Testis (tissue), 3 donors: ENCODE data around the gene TCF12. TPM values are rescaled to one million over a fixed set of nuclear protein-coding genes. Genes with fewer than 3 reads are reported as not detected.

ENCODE experiments used
- DNase-seq: peaks from one replicate; pipeline ENCODE4 v3.0.0-alpha.2; 2019
- H3K27ac ChIP-seq, 2 donors: fragments of 200-600 bp; sonication (generic); one replicate each; pipeline ENCODE4 v1.5.1; 2019
- H3K27me3 ChIP-seq: fragments of 200-600 bp; sonication (generic); one replicate; pipeline ENCODE4 v1.5.1; 2019
- H3K36me3 ChIP-seq: fragments of 200-600 bp; sonication (generic); one replicate; pipeline ENCODE4 v1.5.1; 2017; ENCODE audit warnings: low read depth; ENCODE audit errors: missing control alignments
- H3K4me1 ChIP-seq: fragments of 200-600 bp; sonication (generic); one replicate; pipeline ENCODE4 v1.5.1; 2019
- H3K4me3 ChIP-seq, 2 donors: fragments of 200-600 bp; sonication (generic); one replicate each; pipeline ENCODE4 v1.5.1; 2017 to 2019
- H3K9me3 ChIP-seq: fragments of 200-600 bp; sonication (generic); one replicate; pipeline ENCODE4 v1.5.1; 2017
- CTCF ChIP-seq, 3 experiments: fragments of 450-650 bp in 2 of 3; fragments of 200-600 bp in 1 of 3; sonication (generic) in 1 of 3; IDR thresholded peaks; one replicate each; pipeline ENCODE4 v1.5.1; 2016 to 2019; ENCODE audit warnings: antibody characterized with exemption in 3 of 3, mild to moderate bottlenecking in 2 of 3, moderate library complexity in 1 of 3
- POLR2A ChIP-seq: fragments of 450-650 bp; IDR thresholded peaks from one replicate; pipeline ENCODE4 v1.6.1; 2017; ENCODE audit warnings: antibody characterized with exemption, mild to moderate bottlenecking, moderate library complexity
- WGBS, 2 donors: methylation state at CpG; one replicate each; pipeline ENCODE4 v1.1.5; 2018; 5-methylcytosine and 5-hydroxymethylcytosine counted together
- intact Hi-C: fragments of 100-400 bp; cut with DNase I; formaldehyde crosslinking; loops from one replicate; pipeline ENCODE4 v1.15.1; 2023; ENCODE audit warnings: low total_unique reads
- polyA plus RNA-seq: library from polyadenylated mRNA; stranded (reverse); fragments of 350-450 nt; fragmentation: Illumina TruSeq; extraction: RNeasy Lipid Tissue Mini Kit (QIAGEN cat#74804); gene quantifications from one replicate; pipeline ENCODE4 v1.2.3, GENCODE V29; 2014; ENCODE audit warnings: low read depth, low replicate concordance; ENCODE audit not compliant: insufficient read depth
- total RNA-seq, 2 donors: library from RNA; depleted of rRNA; stranded (reverse); fragments of >200 nt; gene quantifications; one replicate each; pipeline ENCODE4 v1.2.3, GENCODE V29; 2016

Gene TCF12
- total and polyA plus RNA-seq, 3 donors from 2014 or later, result 51.8 to 152 (median 146) TPM

- H3K27ac ChIP-seq, result peak overlapping the region in 1 of 2 donors; percentile 27
- 49 to 65% methylated on average over 2 of the region's 2 CpGs for WGBS, 2 donors
- H3K9me3 ChIP-seq, result no peaks in the 10 kb centered on the region
- peak; percentile 26 for DNase-seq
- TF ChIP-seq CTCF (IDR thresholded peaks at IDR 0.05) (no peak), POLR2A (no peak)
- H3K27me3 ChIP-seq, result no peaks in the 10 kb centered on the region
- intact Hi-C loops, result no loop called here
- no peaks in the 10 kb centered on the region for H3K36me3 ChIP-seq
- H3K4me1 ChIP-seq, result no peaks in the 10 kb centered on the region
- H3K4me3 ChIP-seq, result no peak overlapping the region
Measured at GRCh38 chr15:57165992-57166391, 247.5 kb downstream of the TCF12 start.

GRCh38 chr15:57167821-57168395 lies 249.5 kb downstream of the TCF12 start:
- no peak overlapping the region for H3K4me3 ChIP-seq
- no peaks in the 10 kb centered on the region for H3K4me1 ChIP-seq
- no peaks in the 10 kb centered on the region for H3K9me3 ChIP-seq
- intact Hi-C loops, result no loop called here
- H3K36me3 ChIP-seq, result no peaks in the 10 kb centered on the region
- TF ChIP-seq POLR2A (no peak), CTCF (IDR thresholded peaks at IDR 0.05) (no peak)
- WGBS, 2 donors, result 84 to 90% methylated on average over 3 of the region's 3 CpGs
- H3K27ac ChIP-seq, result no peak overlapping the region
- H3K27me3 ChIP-seq, result no peaks in the 10 kb centered on the region
- no peak for DNase-seq

GRCh38 chr15:57169643-57170042 lies 251.2 kb downstream of the TCF12 start:
- no peaks in the 10 kb centered on the region for H3K9me3 ChIP-seq
- H3K4me1 ChIP-seq, result no peaks in the 10 kb centered on the region
- no peaks in the 10 kb centered on the region for H3K27me3 ChIP-seq
- 70 to 93% methylated on average over 2 of the region's 2 CpGs for WGBS, 2 donors
- H3K36me3 ChIP-seq, result no peaks in the 10 kb centered on the region
- intact Hi-C loops, result no loop called here
- no peak overlapping the region for H3K4me3 ChIP-seq
- no peak for DNase-seq
- TF ChIP-seq CTCF (IDR thresholded peaks at IDR 0.05) (no peak), POLR2A (no peak)
- no peak overlapping the region for H3K27ac ChIP-seq

- Histone ChIP-seq H3K9me3 (no peaks in the 10 kb centered on the region), H3K27me3 (no peaks in the 10 kb centered on the region), H3K27ac (no peak overlapping the region), H3K36me3 (no peaks in the 10 kb centered on the region), H3K4me1 (no peaks in the 10 kb centered on the region), H3K4me3 (no peak overlapping the region)
- 80 to 95% methylated on average over 1 of the region's 1 CpG for WGBS, 2 donors
- intact Hi-C loops, result no loop called here
- TF ChIP-seq POLR2A, result no peak
- no peak for TF ChIP-seq CTCF (IDR thresholded peaks at IDR 0.05)
- no peak for DNase-seq
Measured at GRCh38 chr15:57171426-57171825, 253.0 kb downstream of the TCF12 start.

- Histone ChIP-seq H3K36me3 (no peaks in the 10 kb centered on the region), H3K4me1 (no peaks in the 10 kb centered on the region), H3K27me3 (no peaks in the 10 kb centered on the region), H3K4me3 (no peak overlapping the region), H3K27ac (no peak overlapping the region), H3K9me3 (no peaks in the 10 kb centered on the region)
- DNase-seq, result no peak
- intact Hi-C loops, result no loop called here
- TF ChIP-seq CTCF (IDR thresholded peaks at IDR 0.05) (no peak), POLR2A (no peak)
- 89 to 97% methylated on average over 3 of the region's 3 CpGs for WGBS, 2 donors
Measured at GRCh38 chr15:57172925-57173324, 254.5 kb downstream of the TCF12 start.
